HuH-7.5 (cell line): ENCODE data around the gene TMEM165.

Source experiments
- DNase-seq: peaks from one replicate; pipeline ENCODE4 v3.0.0; 2011; ENCODE audit warnings: low spot score

The TMEM165 gene

DNA sequence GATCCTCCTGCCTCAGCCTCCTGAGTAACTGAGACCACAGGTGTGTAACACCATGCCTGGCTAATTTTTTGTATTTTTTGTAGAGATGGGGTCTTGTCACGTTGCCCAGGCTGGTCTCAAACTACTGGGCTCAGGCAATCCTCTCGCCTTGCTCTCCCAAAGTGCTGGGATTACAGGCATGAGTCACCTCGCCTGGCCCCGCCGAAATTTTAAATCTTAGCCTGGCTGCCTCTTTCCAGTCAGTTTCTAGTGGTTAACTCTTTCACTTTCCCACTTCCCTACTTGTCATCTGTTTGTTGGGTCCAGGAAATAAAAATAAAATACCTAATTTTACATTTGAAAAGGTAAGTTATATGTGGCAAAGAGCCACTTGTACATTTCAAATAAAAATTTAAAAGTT lies 62.4 kb downstream of the TMEM165 start:
- DNase-seq, result no peak

DNA sequence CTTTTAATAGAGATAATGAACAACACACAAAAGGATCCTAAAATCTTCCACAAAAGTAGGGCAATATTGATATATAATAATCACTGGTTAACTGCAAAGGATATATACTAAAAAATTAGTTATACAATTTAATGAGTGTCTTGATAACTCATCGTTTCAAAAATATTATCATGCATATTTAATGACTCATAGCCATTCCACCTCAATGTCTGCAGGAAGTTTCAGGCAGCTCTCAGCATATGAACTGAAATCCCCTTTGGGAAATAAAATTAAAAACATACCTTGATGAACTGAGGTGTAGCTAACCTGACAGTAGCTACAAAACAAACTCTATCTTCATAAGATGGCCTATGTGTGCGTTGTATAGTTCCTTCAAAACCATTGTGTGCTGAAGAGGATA lies 62.9 kb downstream of the TMEM165 start:
- no peak for DNase-seq

DNA sequence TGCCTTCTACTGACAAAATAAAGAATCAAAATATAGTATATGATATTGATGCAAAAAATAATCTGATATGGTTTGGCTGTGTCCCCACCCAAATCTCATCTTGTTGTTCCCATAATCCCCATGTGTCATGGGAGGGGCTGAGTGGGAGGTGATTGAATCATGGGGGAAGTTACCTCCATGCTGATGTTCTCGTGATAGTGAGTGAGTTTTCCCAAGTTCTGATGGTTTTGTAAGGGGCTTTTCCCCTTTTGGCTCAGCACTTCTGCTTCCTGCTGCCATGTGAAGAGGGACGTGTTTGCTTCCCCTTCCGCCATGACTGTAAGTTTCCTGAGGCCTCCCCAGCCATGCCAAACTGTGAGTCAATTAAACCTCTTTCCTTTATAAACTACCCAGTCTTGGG lies 70.2 kb downstream of the TMEM165 start:
- DNase-seq, result no peak

DNA sequence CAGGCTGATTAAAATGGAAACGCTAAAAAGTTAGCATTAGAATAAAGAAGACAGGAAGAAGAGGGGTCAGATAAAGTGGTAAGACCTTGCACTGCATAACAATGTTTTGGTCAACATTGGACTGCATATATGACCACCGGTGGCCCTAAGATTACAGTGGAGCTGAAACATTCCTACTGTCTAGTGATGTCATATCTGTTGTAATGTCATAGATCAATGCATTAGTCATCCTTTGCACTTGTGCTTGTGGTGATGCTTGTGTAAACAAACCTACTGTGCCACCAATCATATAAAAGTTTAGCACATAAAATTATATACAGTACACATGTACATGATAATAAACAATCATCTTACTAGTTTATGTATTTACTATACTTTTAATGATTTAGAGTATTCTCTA lies 73.0 kb downstream of the TMEM165 start:
- DNase-seq, result no peak

DNA sequence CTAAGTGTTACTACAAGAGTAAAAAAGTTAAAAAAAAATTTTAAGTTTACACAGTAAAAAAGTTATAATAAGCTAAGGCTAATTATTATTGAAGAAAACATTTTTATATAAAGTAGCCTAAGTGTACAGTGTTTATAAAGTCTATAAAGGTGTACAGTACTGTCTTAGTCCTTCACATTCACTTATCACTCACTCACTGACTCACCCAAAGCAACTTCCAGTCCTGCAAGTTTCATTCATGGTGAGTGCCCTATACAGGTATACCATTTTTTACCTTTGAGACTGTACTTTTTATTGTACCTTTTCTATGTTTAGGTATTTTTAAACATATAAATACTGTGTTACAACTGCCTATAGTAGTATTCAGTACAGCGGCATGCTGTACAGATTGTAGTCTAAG lies 74.2 kb downstream of the TMEM165 start:
- no peak for DNase-seq
